ENCODE results near the gene PTPRN2. TPM values are rescaled to one million over a fixed set of nuclear protein-coding genes. Genes with fewer than 3 reads are reported as not detected.

PTPRN2 gene
- polyA plus RNA-seq, 1 of the 3 experiments (the other 2 are of a cell fraction): 4.0 TPM

DNA sequence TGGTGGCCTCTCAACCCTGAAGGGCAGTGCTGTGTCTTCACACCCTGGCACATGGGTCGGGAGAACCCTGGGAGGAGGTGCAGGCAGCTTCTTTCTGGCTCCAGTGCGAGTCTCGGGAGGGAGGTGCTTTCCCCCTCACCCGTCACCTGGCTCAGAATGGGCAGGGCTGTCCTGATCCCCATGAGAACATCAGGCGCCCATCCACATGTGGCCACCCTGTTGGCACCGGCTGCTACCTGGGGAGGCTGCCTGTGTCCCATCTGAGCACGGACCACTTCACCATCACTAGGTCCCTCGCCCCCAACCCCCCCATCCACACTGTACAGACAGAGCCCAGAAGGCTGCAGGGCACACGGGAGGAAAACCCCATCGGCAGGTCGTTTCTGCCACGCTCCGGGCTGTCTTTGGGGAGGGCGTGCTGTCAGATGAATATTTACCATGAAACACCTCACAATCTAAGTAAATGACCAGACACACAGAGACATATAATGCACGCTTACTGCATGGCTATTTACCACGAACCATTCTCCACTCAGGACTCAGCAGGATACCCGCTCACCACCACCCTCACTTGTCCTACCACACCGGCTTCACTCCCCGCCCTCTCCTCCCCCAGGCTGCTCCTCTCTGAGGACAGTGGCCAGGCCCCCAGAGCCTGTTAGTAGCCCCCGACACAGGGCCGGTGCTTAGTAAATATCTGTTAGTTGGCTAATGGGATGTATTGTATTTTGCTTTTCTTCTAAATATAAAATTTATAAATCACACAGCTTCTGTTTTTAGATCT is 968.6 kb downstream of the PTPRN2 start:
- Histone ChIP-seq H3K4me3 (ENCODE audit: low read depth in 2 of 2, low read length in 1 of 2) (no peak overlapping the region), H3K9me2 (no peaks in the 10 kb centered on the region), H3K27me3 (ENCODE audit: insufficient read depth) (no peaks in the 10 kb centered on the region), H3K79me2 (ENCODE audit: insufficient read depth) (no peaks in the 10 kb centered on the region), H3K9me3 (no peaks in the 10 kb centered on the region), H4K20me1 (ENCODE audit: insufficient read depth) (no peaks in the 10 kb centered on the region), H3K36me3 (replicated peaks in 1 of 2; ENCODE audit: control insufficient read depth in 1 of 2, insufficient read depth in 2 of 2, low read length in 1 of 2) (no peaks in the 10 kb centered on the region), H3F3A (replicated peaks; ENCODE audit: insufficient read depth) (no peaks in the 10 kb centered on the region), H3K4me2 (no peak overlapping the region), H3K27ac (ENCODE audit: low read depth in 2 of 2, low read length in 1 of 2) (no peak overlapping the region), H3K9ac (no peak overlapping the region), H2AFZ (ENCODE audit: low read depth) (no peak overlapping the region), H3K4me1 (ENCODE audit: control insufficient read depth in 1 of 2, insufficient read depth in 2 of 2, low read depth in 1 of 2, low read length in 1 of 2) (no peaks in the 10 kb centered on the region)
- TF ChIP-seq MEF2A (IDR thresholded peaks at IDR 0.05; ENCODE audit: borderline replicate concordance, low read depth) (no peak), TEAD4 (IDR thresholded peaks at IDR 0.05; ENCODE audit: borderline replicate concordance, insufficient read depth) (no peak), FOXM1 (IDR thresholded peaks at IDR 0.05; ENCODE audit: low read depth) (no peak), RAD21 (IDR thresholded peaks at IDR 0.05; ENCODE audit: low read length) (no peak), RFX5 (IDR thresholded peaks at IDR 0.05; ENCODE audit: low read length) (no peak)
- TF ChIP-seq, protein P1, sequence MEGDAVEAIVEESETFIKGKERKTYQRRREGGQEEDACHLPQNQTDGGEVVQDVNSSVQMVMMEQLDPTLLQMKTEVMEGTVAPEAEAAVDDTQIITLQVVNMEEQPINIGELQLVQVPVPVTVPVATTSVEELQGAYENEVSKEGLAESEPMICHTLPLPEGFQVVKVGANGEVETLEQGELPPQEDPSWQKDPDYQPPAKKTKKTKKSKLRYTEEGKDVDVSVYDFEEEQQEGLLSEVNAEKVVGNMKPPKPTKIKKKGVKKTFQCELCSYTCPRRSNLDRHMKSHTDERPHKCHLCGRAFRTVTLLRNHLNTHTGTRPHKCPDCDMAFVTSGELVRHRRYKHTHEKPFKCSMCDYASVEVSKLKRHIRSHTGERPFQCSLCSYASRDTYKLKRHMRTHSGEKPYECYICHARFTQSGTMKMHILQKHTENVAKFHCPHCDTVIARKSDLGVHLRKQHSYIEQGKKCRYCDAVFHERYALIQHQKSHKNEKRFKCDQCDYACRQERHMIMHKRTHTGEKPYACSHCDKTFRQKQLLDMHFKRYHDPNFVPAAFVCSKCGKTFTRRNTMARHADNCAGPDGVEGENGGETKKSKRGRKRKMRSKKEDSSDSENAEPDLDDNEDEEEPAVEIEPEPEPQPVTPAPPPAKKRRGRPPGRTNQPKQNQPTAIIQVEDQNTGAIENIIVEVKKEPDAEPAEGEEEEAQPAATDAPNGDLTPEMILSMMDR (IDR thresholded peaks at IDR 0.05): no peak
- TF ChIP-seq, protein P2, sequence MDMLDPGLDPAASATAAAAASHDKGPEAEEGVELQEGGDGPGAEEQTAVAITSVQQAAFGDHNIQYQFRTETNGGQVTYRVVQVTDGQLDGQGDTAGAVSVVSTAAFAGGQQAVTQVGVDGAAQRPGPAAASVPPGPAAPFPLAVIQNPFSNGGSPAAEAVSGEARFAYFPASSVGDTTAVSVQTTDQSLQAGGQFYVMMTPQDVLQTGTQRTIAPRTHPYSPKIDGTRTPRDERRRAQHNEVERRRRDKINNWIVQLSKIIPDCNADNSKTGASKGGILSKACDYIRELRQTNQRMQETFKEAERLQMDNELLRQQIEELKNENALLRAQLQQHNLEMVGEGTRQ (IDR thresholded peaks at IDR 0.05; ENCODE audit: borderline replicate concordance, low read depth, low read length): no peak
- ChIA-PET POLR2A (no interaction called here), CTCF (no interaction called here)
- 82% methylated on average over 21 of the region's 21 CpGs for WGBS (ENCODE audit: low lambda C conversion rate)
- DNase-seq: no peak

DNA sequence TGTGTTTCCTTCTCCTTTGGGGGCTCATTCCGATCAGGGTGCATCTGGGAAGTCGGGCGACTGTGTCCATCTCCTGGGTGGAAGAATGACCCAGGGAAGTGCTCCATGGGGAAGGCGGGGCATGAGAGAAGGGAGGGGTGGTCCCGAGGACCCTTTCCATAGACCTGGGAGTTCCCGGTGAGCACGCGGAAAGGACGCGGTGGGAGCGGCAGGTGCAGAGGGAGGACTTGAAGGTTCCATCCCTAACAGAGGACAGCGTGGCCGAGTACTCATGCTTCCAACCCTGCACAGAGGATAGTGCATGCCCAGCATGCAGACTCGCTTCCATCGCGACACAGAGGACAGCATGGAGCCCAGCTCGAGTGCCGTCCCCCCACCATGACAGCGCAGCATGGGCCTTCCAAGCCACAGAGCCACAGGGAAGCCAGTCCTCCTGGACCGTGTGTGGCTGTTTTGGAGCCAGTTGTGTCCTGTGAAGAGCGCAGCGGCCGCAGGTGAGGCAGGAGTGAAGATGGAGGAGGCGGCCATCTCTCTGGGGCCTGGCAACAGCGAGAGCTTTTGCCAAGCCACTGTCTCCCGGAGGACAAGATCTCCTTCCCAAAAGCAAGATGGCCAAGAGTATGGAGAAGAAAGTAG is 969.4 kb downstream of the PTPRN2 start:
- ChIA-PET POLR2A (no interaction called here), CTCF (no interaction called here)
- H3K27me3 ChIP-seq (ENCODE audit: insufficient read depth): no peaks in the 10 kb centered on the region
- TF ChIP-seq, protein P1 (IDR thresholded peaks at IDR 0.05): no peak
- TF ChIP-seq, protein P2 (IDR thresholded peaks at IDR 0.05; ENCODE audit: borderline replicate concordance, low read depth, low read length): no peak
- TF ChIP-seq RFX5 (IDR thresholded peaks at IDR 0.05; ENCODE audit: low read length) (no peak), NFIC (IDR thresholded peaks at IDR 0.05; ENCODE audit: borderline replicate concordance) (no peak), TCF12 (IDR thresholded peaks at IDR 0.05) (no peak), RAD21 (IDR thresholded peaks at IDR 0.05; ENCODE audit: low read length) (no peak), NRF1 (IDR thresholded peaks at IDR 0.05; ENCODE audit: low read depth, low read length) (no peak), RCOR1 (IDR thresholded peaks at IDR 0.05; ENCODE audit: low read length) (no peak), MEF2A (IDR thresholded peaks at IDR 0.05; ENCODE audit: borderline replicate concordance, low read depth) (no peak), SMC3 (IDR thresholded peaks at IDR 0.05; ENCODE audit: low read depth, low read length) (no peak)
- TF ChIP-seq, protein P3, sequence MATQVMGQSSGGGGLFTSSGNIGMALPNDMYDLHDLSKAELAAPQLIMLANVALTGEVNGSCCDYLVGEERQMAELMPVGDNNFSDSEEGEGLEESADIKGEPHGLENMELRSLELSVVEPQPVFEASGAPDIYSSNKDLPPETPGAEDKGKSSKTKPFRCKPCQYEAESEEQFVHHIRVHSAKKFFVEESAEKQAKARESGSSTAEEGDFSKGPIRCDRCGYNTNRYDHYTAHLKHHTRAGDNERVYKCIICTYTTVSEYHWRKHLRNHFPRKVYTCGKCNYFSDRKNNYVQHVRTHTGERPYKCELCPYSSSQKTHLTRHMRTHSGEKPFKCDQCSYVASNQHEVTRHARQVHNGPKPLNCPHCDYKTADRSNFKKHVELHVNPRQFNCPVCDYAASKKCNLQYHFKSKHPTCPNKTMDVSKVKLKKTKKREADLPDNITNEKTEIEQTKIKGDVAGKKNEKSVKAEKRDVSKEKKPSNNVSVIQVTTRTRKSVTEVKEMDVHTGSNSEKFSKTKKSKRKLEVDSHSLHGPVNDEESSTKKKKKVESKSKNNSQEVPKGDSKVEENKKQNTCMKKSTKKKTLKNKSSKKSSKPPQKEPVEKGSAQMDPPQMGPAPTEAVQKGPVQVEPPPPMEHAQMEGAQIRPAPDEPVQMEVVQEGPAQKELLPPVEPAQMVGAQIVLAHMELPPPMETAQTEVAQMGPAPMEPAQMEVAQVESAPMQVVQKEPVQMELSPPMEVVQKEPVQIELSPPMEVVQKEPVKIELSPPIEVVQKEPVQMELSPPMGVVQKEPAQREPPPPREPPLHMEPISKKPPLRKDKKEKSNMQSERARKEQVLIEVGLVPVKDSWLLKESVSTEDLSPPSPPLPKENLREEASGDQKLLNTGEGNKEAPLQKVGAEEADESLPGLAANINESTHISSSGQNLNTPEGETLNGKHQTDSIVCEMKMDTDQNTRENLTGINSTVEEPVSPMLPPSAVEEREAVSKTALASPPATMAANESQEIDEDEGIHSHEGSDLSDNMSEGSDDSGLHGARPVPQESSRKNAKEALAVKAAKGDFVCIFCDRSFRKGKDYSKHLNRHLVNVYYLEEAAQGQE (IDR thresholded peaks at IDR 0.05; ENCODE audit: low read depth, low read length): no peak
- no peak overlapping the region for H3K4me2 ChIP-seq
- H3K79me2 ChIP-seq (ENCODE audit: insufficient read depth): no peaks in the 10 kb centered on the region
- H3K4me1 ChIP-seq (ENCODE audit: control insufficient read depth in 1 of 2, insufficient read depth in 2 of 2, low read depth in 1 of 2, low read length in 1 of 2): no peaks in the 10 kb centered on the region
- no peaks in the 10 kb centered on the region for H4K20me1 ChIP-seq (ENCODE audit: insufficient read depth)
- H3K9me3 ChIP-seq: no peaks in the 10 kb centered on the region
- no peak for DNase-seq
- 83% methylated on average over 23 of the region's 26 CpGs for WGBS (ENCODE audit: low lambda C conversion rate)
- no peaks in the 10 kb centered on the region for H3K9me2 ChIP-seq
- H3F3A ChIP-seq (replicated peaks; ENCODE audit: insufficient read depth): no peaks in the 10 kb centered on the region
- no peaks in the 10 kb centered on the region for H3K36me3 ChIP-seq (replicated peaks in 1 of 2; ENCODE audit: control insufficient read depth in 1 of 2, insufficient read depth in 2 of 2, low read length in 1 of 2)
- no peak overlapping the region for H2AFZ ChIP-seq (ENCODE audit: low read depth)
- no peak overlapping the region for H3K27ac ChIP-seq (ENCODE audit: low read depth in 2 of 2, low read length in 1 of 2)
- no peak overlapping the region for H3K9ac ChIP-seq
- H3K4me3 ChIP-seq (ENCODE audit: low read depth in 2 of 2, low read length in 1 of 2): no peak overlapping the region
